Measurements from ENCODE around the gene TNIP3.

The TNIP3 gene

GRCh38 chr4:121088867-121089266 is 75.3 kb downstream of the TNIP3 start:
- no peak for DNase-seq

All from amygdala (tissue), 56 donors.